ENCODE data around the gene NRTN.

GRCh38 chr19:5805462-5806132, 730 bp downstream of the NRTN start:
- TF ChIP-seq, protein P1, sequence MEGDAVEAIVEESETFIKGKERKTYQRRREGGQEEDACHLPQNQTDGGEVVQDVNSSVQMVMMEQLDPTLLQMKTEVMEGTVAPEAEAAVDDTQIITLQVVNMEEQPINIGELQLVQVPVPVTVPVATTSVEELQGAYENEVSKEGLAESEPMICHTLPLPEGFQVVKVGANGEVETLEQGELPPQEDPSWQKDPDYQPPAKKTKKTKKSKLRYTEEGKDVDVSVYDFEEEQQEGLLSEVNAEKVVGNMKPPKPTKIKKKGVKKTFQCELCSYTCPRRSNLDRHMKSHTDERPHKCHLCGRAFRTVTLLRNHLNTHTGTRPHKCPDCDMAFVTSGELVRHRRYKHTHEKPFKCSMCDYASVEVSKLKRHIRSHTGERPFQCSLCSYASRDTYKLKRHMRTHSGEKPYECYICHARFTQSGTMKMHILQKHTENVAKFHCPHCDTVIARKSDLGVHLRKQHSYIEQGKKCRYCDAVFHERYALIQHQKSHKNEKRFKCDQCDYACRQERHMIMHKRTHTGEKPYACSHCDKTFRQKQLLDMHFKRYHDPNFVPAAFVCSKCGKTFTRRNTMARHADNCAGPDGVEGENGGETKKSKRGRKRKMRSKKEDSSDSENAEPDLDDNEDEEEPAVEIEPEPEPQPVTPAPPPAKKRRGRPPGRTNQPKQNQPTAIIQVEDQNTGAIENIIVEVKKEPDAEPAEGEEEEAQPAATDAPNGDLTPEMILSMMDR (IDR thresholded peaks at IDR 0.05 in 8 of 11, conservative IDR thresholded peaks at IDR 0.05 in 3 of 11): peak; percentile 20 to 83 (median 57)
- no peak for TF ChIP-seq POLR2A (IDR thresholded peaks at IDR 0.05)
- peak; percentile 6 to 80 (median 49) for TF ChIP-seq POLR2AphosphoS5 (IDR thresholded peaks at IDR 0.05)

All from spleen (tissue), 7 donors.